RWPE2 (cell line): ENCODE results near the gene PDE6H.

Source experiments
- ATAC-seq: fragments of 200-7000 bp; cut with Tn5 transposase; 3 replicates; pipeline ENCODE4 v1.9.1; 2021; ENCODE audit warnings: low read depth
- DNase-seq: peaks from one replicate; pipeline ENCODE4 v3.0.0-alpha.2; 2020; ENCODE audit warnings: low spot score
- H3K27ac ChIP-seq: fragments of 450-650 bp; 2 replicates; pipeline ENCODE4 v1.5.1; 2017; ENCODE audit warnings: mild to moderate bottlenecking; ENCODE audit not compliant: poor library complexity, severe bottlenecking
- H3K27me3 ChIP-seq: fragments of 250-450 bp; sonication (Bioruptor Pico); 2 replicates; pipeline ENCODE4 v1.5.1; 2021; ENCODE audit warnings: mild to moderate bottlenecking, moderate library complexity; ENCODE audit not compliant: insufficient read depth, poor library complexity, severe bottlenecking
- H3K36me3 ChIP-seq: fragments of 250-450 bp; sonication (Bioruptor Pico); 2 replicates; pipeline ENCODE4 v1.5.1; 2020; ENCODE audit warnings: low read depth, mild to moderate bottlenecking, moderate library complexity
- H3K4me1 ChIP-seq: fragments of 250-450 bp; sonication (Bioruptor Pico); 2 replicates; pipeline ENCODE4 v1.5.1; 2021; ENCODE audit warnings: mild to moderate bottlenecking, moderate library complexity; ENCODE audit not compliant: insufficient read depth, poor library complexity, severe bottlenecking
- H3K4me3 ChIP-seq: fragments of 250-450 bp; sonication (Bioruptor Pico); 2 replicates; pipeline ENCODE4 v1.5.1; 2021; ENCODE audit warnings: mild to moderate bottlenecking, moderate library complexity; ENCODE audit not compliant: severe bottlenecking
- H3K9me3 ChIP-seq: fragments of 250-450 bp; sonication (Bioruptor Pico); 2 replicates; pipeline ENCODE4 v1.5.1; 2021; ENCODE audit warnings: mild to moderate bottlenecking, moderate library complexity; ENCODE audit not compliant: severe bottlenecking
- CTCF ChIP-seq: fragments of 450-650 bp; IDR thresholded peaks from one replicate; pipeline ENCODE4 v1.5.1; 2017; ENCODE audit warnings: mild to moderate bottlenecking, moderate library complexity; ENCODE audit not compliant: poor library complexity, severe bottlenecking

PDE6H gene

GRCh38 chr12:14982562-14982961, 9.7 kb downstream of the PDE6H start:
- Histone ChIP-seq H3K36me3 (no peaks in the 10 kb centered on the region), H3K27me3 (no peaks in the 10 kb centered on the region), H3K4me3 (no peak overlapping the region), H3K4me1 (no peaks in the 10 kb centered on the region), H3K27ac (no peak overlapping the region), H3K9me3 (no peaks in the 10 kb centered on the region)
- TF ChIP-seq CTCF, result no peak
- ATAC-seq (no peak), DNase-seq (no peak)

- DNase-seq (no peak), ATAC-seq (no peak)
These were observed 10.1 kb downstream of the PDE6H start for GRCh38 chr12:14982991-14983390.

GRCh38 chr12:14984036-14984435, 11.2 kb downstream of the PDE6H start:
- TF ChIP-seq CTCF, result no peak
- Histone ChIP-seq H3K4me1 (no peaks in the 10 kb centered on the region), H3K27me3 (no peaks in the 10 kb centered on the region), H3K36me3 (no peaks in the 10 kb centered on the region), H3K4me3 (no peak overlapping the region), H3K9me3 (no peaks in the 10 kb centered on the region), H3K27ac (no peak overlapping the region)
- DNase-seq (no peak), ATAC-seq (no peak)

More at GRCh38 chr12:14982991-14983390, 10.1 kb downstream of the PDE6H start:
- no peaks in the 10 kb centered on the region for H3K27me3 ChIP-seq
- no peaks in the 10 kb centered on the region for H3K4me1 ChIP-seq
- H3K27ac ChIP-seq, result no peak overlapping the region
- no peaks in the 10 kb centered on the region for H3K36me3 ChIP-seq
- no peaks in the 10 kb centered on the region for H3K9me3 ChIP-seq
- H3K4me3 ChIP-seq, result no peak overlapping the region
- no peak for TF ChIP-seq CTCF

GRCh38 chr12:14984766-14985285, 12.0 kb downstream of the PDE6H start:
- DNase-seq (no peak), ATAC-seq (no peak)
- no peak overlapping the region for H3K4me3 ChIP-seq
- H3K4me1 ChIP-seq, result no peaks in the 10 kb centered on the region
- H3K36me3 ChIP-seq, result no peaks in the 10 kb centered on the region
- no peaks in the 10 kb centered on the region for H3K9me3 ChIP-seq
- no peaks in the 10 kb centered on the region for H3K27me3 ChIP-seq
- no peak for TF ChIP-seq CTCF
- no peak overlapping the region for H3K27ac ChIP-seq

- DNase-seq (no peak), ATAC-seq (no peak)
- Histone ChIP-seq H3K36me3 (no peaks in the 10 kb centered on the region), H3K4me1 (no peaks in the 10 kb centered on the region), H3K4me3 (no peak overlapping the region), H3K9me3 (no peaks in the 10 kb centered on the region), H3K27me3 (no peaks in the 10 kb centered on the region), H3K27ac (no peak overlapping the region)
- TF ChIP-seq CTCF, result peak; percentile 21
These were observed 13.6 kb downstream of the PDE6H start for GRCh38 chr12:14986449-14986848.
